ENCODE data around the gene FMN1.

GRCh38 chr15:33152502-33153109 lies 41.9 kb downstream of the FMN1 start:
- TF ChIP-seq CTCF (IDR thresholded peaks at IDR 0.05 in 4 of 5, conservative IDR thresholded peaks at IDR 0.05 in 1 of 5), result no peak
- no peak for TF ChIP-seq POLR2A (IDR thresholded peaks at IDR 0.05)

Data from gastrocnemius medialis (tissue), 4 donors.